GM18507 (cell line): ENCODE data around the gene PDE3B.
"Not testable (repeated sequence)": the region's sequence is repeated elsewhere in the genome, so short reads cannot be mapped to it uniquely, and the experiment has no call there.

Source experiments
- DNase-seq: peaks from one replicate; pipeline ENCODE4 v3.0.0; 2011; ENCODE audit warnings: low read depth; ENCODE audit not compliant: insufficient read length; ENCODE audit errors: extremely low spot score
- FAIRE-seq: peaks from 2 replicates; lab custom pipeline; 2011; peaks lifted over from hg19 to GRCh38; lab: Jason Lieb, UNC

The PDE3B gene

DNA sequence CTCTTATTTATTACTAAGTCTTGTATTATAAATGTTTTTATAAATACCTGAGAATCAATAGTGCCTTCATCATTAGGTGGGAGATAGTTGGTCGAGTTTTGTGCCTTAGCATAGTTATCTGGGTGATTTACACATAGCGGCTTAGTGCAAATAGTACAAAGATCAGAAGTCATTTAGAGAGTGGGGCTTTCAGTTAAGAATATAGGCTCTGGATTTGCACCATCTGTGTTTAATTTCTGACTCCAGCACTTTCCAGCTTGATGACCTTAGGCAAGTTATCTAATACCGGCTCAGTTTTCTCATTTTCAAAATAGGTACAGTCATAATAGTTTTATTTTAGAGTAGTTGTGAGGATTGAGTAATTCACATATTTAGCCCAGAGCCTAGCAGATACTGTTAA is 26.4 kb downstream of the PDE3B start:
- no peak for FAIRE-seq
- no peak for DNase-seq

DNA sequence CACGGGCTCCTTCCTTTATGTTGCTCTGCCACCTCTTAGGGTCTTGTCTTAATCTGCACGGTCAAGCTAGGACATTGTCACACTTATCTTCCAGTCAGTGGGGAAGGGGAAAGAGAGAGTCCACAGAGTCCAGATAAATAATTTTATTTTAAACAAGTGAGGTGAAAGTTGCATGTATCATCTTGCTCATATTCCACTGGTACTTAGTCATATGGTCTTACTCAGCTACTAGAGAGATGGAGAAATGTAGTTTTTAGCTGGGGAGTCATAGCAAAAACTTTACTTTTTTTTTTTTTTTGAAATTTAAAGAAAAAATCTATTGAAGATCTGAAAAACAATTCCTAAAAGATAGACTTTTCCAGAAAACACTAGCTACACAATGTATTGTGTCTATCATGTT is 29.0 kb downstream of the PDE3B start:
- no peak for FAIRE-seq
- no peak for DNase-seq

DNA sequence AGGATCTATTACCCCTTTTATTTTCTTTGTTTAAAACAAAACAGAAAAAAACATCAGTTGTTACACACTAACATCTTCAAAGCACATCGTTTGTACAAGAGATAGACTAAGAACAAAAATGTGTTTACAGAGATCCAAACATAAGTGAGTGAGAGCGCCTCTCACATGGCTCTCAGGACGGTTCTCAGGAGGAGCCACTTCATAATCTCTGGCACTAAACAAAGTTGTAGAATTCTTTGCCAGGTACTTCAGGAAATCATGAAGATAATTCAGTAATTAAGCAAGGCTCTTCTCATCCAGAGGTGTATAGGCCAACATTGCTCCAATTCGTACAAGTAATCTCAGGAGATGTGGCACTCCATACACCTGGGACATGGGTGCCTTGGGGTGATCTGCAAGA is 29.8 kb downstream of the PDE3B start:
- DNase-seq (no peak), FAIRE-seq (no peak)

DNA sequence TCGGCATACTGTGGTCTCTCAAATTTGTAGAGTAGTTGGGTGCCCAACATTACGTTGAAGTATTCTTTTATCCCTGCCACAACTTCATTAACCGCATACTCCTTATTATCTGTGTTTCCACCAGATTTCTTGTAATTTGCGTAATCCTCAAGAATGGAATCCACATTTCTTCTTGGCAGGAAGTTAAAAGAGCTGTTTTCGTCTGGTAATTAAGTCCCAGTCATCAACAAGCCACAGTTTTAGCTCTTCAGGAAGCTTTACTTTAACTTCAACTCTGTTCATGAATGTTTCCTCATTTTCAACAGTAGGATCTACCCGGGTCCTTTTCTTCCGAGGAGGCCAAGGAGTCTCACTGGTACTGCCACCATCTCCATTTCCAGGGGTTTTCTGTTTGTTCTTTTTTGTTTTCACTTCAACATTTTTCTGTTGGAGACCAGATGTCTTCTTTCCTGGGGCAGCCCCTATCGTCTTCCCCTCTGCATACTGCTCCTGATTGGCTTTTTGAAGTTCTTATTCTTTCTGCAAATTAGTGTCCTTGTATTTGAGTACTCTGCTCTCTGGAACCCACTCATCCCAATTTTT is 30.3 kb downstream of the PDE3B start:
- no peak for FAIRE-seq
- no peak for DNase-seq

DNA sequence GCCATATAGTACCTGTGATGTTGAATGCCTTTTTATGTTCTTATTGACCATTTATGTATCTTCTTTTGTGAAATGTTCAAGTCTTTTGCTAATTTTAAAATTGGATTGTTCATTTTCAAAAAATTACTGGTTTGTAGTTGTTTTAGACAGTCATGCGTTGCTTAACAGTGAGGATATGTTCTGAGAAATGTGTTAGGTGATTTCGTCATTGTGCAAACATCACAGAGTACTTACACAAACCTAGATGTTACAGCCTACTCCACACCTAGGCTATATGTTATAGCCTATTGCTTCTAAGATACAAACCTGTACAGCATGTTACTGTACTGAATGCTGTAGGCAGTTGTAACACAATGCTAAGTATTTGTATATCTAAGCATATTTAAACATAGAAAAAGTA is 32.5 kb downstream of the PDE3B start:
- no peak for FAIRE-seq

DNA sequence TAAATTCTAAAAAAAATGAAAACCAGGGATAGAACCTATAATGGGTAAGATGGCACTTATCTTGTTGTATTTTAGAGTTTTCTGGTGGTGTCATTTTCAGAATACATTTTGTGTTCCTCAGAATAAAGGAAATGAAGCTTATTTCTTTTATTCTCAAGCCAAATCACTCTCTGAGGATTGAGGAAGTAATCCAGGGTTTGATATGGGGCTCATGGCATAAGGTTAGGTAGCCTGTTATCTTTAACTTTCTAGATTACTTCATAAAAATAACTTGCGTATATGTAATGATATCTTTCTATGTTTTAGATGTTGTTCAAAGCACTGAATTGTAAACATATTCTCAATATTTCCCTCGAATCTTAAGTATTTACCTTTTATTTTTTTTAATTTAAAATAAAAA is 33.5 kb downstream of the PDE3B start:
- no peak for DNase-seq
- FAIRE-seq: no peak

More for the DNA sequence above, 32.5 kb downstream of the PDE3B start:
- DNase-seq: no peak

DNA sequence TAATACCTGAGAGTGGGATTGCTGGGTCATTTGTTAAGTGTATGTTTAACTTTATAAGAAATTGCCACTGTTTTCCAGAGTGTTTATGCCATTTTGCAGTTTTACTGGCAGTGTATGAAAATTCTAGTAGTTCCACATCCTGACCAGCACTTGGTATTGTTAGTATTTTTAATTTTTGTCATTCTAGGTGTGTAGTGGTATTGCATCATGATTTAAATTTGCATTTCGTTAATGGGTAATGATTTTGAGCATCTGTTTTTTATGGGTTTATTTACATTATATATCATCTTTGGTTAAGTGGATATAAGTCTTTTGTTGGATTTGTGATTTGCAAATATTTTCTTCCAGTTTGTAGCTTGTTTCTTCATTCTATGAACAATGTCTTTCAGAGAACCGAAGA is 34.7 kb downstream of the PDE3B start:
- FAIRE-seq: no peak
- no peak for DNase-seq

DNA sequence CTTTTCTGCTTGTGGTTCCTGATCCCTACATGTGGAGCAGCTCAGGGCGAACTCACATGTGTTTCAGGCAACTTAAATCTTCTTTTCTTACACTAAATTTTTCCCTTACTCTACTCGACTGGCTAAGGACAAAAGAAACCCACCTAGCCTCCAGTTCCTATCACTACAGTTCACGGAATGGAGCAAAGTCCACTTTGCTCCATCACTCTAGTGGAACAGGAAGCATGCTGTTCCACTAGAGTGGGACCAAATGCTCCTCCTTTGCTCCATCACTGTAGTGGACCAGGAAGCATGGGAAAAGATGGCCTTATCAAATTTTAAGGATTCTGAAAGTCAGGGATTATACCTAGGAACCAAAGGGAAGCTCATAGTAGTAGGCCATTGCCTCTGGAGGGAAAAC is 36.1 kb downstream of the PDE3B start:
- no peak for DNase-seq
- FAIRE-seq: no peak

DNA sequence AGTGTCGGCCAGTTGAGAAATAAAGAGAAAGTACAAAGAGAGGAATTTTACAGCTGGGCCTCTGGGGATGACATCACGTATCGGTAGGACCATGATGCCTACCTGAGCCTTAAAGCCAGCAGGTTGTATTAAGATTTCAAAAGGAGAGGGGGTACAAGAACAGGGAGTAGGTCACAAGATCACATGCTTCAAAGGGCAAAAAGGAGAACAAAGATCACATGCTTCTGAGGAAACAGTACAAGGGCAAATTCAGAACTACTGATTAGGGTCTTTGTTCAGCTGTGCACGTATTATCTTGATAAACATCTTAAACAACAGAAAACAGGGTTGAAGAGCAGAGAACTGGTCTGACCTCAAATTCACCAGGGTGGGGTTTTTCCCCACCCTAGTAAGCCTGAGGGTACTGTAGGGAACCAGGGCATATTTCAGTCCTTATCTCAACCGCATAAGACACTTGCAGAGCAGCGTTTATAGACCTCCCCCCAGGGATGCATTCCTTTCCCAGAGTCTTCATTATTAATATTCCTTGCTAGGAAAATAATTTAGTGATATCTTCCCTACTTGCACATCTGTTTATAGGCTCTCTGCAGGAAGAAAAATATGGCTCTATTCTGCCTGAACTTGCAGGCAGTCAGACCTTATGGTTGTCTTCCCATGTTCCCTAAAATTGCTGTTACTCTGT is 40.8 kb downstream of the PDE3B start:
- not testable (repeated sequence) for FAIRE-seq, DNase-seq

DNA sequence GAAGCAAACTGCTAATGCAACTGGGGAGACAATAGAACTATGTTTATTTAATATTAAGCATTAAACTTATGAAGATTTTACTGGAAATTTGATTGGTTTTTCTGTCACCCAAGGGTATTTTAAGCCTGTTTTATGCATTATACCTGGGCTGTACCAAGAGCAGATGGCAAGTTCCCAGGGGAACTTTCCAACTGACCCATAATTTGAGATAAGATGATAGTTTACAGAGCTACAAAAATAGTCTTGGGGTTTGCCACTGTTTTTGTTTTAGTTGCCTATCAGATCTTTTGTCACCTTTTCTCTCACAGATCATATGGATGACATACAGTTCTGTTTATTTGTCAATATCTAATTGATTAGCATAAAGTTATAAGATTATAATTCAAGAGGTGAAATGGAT is 43.9 kb downstream of the PDE3B start:
- FAIRE-seq (no peak), DNase-seq (no peak)

DNA sequence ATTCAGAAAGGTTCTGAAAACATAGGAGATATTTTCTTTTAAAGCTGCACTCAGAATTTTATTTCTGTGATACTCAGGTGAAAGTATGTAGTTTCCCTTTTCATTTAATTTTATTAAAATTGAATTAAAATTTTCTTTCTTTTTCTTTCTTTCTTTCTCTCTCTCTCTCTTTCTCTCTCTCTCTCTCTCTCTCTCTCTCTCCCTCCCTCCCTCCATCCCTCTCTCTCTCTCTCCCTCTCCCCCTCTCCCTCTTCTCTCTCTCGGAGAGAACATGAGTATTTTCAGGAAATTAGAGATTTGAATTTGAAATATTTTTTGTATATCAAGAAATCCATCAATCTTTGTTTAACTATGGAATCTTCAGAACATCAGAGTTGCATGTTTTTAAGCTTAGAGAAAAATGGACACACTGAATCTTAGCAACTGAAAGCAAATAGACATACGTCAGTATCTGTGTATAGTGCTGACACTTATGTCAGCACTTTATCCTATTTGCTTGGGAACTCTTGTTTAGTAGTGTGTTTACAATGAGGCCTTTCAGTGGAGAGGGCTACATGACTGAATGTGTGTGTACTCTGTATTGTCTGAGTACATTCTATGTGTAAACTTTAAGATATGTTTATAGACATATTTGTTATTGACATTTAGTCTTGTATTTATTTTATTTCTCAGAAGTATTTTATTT is 44.5 kb downstream of the PDE3B start:
- FAIRE-seq (no peak), DNase-seq (no peak)

DNA sequence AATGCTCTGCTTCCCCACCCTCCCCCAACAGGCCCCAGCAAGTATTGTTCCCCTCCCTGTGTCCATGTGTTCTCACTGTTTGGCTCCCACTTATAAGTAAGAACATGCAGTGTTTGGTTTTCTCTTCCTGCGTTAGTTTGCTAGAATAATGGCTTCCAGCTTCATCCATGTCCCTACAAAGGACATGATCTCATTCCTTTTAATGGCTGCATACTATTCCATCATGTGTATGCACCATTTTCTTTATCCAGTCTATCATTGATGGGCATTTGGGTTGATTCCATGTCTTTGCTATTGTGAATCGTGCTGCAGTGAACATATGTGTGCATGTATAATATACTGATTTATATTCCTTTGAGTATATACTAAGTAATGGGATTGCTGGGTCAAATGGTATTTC is 52.1 kb downstream of the PDE3B start:
- DNase-seq, FAIRE-seq: not testable (repeated sequence)

DNA sequence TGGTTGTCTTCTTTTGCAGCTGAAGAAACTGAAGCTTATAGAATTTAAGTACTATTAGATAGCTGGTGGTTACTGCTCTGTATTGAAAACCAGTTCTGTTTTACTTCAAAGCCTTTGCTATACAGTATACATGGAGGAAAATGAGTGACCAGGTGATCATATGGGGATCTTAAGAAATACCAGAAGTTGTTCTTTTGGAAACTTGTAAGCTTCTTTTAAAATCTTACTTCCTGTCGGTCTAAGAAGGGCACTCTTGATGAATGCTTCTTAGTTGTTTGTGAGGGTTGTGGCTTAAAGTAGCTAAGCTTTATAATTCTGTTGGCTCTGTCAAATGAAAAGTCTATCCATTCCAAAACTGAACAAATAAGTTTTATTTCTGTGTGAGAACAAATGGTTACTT is 55.2 kb downstream of the PDE3B start:
- no peak for FAIRE-seq
- no peak for DNase-seq

DNA sequence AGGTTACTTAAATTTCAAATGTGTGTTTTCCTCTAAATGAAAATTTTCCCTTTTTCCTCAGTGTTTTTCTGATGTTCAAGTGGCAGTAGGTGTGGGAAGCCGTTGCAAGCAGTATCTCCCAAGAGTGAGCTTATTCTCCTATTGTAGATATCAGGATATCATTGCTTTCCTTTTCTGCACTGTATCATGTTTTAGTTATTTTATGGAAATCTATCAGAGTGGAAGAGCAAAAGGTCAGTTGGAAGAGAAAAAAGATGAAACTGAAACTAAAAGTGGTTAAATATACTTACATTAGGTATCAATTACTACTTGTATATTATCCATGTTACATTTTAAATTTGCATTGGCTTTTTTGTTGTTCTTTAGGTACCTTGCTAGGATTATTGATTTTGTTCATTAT is 57.0 kb downstream of the PDE3B start:
- no peak for DNase-seq
- FAIRE-seq: no peak

DNA sequence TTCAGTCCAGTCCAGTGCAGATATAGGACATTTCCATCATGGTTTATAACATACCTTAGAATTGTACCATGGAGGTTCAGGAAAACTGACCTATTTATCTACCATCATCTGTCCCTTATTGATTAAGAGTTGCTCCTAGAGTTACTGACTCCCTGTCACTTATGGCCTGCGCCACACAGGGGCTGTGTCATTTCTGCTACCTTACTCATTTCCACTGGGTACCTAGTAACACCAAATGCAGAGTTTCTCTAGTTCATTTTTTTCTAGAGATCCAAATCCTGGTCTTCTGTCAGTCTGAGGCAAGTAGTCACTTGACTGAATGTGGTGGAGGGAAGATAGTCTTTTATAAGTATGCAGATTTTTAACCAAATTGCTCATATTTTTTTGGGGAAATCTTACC is 59.2 kb downstream of the PDE3B start:
- FAIRE-seq (no peak), DNase-seq (no peak)

DNA sequence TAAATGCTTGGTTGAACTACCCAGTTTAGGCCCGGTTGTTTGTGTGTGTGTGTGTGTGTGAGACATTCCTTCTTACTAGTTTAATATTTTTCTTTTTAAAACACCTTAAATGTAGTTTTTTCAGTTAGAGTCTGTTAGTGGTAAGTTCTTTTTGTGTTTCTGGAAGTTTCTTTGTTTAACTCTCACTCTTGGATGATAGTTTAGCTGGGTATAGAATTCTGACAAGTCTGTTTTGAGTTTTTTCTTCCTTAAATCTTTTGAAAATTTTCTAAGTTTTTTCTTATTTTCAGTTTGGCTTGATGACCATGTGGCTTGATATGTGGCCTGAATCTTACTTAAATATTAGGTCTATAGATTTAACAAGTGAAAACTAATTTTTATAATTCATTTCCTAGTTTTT is 60.1 kb downstream of the PDE3B start:
- DNase-seq: no peak
- no peak for FAIRE-seq

DNA sequence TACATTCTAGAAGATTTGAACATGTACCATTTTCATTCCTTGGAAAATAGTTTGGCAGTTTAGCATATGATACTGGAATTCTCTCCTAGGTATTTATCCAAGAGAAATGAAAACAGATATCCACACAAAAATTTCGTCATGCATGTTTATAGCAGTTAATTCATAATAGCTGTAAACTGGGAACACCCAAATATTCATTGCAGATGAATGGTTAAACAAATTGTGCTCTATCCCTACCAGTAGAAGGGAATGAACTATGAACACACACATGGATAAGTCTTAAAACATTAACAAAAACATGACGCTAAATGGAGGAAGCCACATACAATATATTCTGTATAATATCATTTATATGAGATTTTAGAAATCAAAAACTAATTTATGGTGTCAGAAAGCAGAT is 61.5 kb downstream of the PDE3B start:
- no peak for FAIRE-seq
- DNase-seq: no peak

DNA sequence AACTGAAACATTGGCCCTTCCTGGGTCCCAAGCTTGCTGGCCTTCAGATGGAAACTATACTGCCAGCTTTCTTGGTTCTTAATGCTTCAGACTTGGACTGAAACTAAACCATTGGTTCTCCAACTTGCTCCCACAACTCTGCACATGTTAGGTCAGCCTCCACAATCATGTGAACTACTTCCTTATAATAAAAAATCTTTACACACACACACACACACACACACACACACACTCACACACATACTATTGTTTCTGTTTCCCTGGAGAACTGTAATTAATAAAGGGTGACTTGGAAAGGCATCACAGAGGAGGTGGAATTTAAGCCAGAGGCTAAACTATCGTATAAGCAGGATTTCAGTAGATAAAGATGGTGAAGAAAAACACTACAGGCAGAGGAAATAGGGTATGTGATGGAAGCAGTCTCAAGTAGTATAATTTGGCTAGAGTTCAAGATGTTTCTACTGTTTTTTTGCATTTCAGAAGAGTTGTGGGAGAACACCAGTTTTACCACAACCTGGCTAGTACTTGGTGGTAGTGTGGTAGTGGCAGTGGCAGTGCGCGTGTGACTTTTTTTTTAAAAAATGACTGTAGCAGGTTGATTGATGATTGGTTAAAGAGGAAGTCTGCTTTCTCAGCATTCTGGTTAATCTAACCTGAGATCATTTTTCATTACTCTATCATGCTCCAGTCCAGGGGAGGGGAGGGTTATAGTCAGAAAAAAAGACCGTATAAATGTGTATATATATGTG is 70.1 kb downstream of the PDE3B start:
- no peak for DNase-seq
- FAIRE-seq: no peak

DNA sequence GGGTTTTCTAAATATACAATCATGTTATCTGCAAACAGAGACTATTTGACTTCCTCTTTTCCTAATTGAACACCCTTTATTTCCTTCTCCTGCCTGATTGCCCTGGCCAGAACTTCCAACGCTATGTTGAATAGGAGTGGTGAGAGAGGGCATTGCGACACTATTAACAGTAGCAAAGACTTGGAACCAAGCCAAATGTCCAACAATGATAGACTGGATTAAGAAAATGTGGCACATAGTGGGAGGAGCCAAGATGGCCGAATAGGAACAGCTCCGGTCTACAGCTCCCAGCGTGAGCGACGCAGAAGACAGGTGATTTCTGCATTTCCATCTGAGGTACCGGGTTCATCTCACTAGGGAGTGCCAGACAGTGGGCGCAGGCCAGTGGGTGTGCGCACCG is 72.1 kb downstream of the PDE3B start:
- FAIRE-seq, DNase-seq: not testable (repeated sequence)

DNA sequence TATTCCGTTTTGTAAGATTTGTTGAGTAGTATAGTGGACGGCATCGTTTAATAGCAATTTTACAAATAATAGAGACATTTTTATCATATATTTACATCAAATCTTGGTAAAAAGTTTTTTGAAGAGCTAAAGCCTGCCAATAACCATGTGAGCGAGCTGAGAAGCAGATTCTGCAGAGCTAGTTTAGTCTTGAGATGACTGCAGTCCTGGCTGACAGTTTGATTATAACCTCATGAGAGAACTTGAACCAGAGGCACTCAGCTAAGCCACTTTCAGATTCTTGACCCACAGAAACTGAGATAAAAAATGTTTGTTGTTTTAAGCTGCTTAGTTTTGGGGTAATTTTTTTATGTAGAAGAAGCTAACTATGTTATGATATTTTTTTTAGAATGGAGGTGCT is 78.9 kb downstream of the PDE3B start:
- FAIRE-seq: no peak
- no peak for DNase-seq
